HG02852 (cell line): Measurements from ENCODE around the gene S100A3.
"Not testable (repeated sequence)": the region's sequence is repeated elsewhere in the genome, so short reads cannot be mapped to it uniquely, and the experiment has no call there.

ENCODE experiments used
- ATAC-seq: cut with Tn5 transposase; IDR thresholded peaks from one replicate; pipeline ENCODE4 v1.9.1; 2021; ENCODE audit warnings: mild to moderate bottlenecking, moderate library complexity; ENCODE audit not compliant: unreplicated experiment

The S100A3 gene

GRCh38 chr1:153570874-153571273, 21.8 kb upstream of the S100A3 start:
- no peak for ATAC-seq

GRCh38 chr1:153569465-153569864, 20.4 kb upstream of the S100A3 start:
- ATAC-seq: no peak

- no peak for ATAC-seq
Measured at GRCh38 chr1:153568367-153569099, 19.5 kb upstream of the S100A3 start.

- no peak for ATAC-seq
Measured at GRCh38 chr1:153567621-153568366, 18.7 kb upstream of the S100A3 start.

GRCh38 chr1:153566414-153567371, 17.6 kb upstream of the S100A3 start:
- ATAC-seq: no peak

- ATAC-seq: no peak
Measured at GRCh38 chr1:153565529-153566374, 16.7 kb upstream of the S100A3 start, which contains the start of gene S100A2. Gene S100A2 (minus strand): TSS chr1:153565844. CDS start chr1:153563877, 1,967 bp downstream.

- no peak for ATAC-seq
Measured at GRCh38 chr1:153563991-153564390, 14.9 kb upstream of the S100A3 start.

GRCh38 chr1:153563483-153563901, 14.4 kb upstream of the S100A3 start:
- no peak for ATAC-seq

- not testable (repeated sequence) for ATAC-seq
Measured at GRCh38 chr1:153562021-153562420, 13.0 kb upstream of the S100A3 start.

GRCh38 chr1:153561466-153561985, 12.5 kb upstream of the S100A3 start:
- ATAC-seq: no peak

GRCh38 chr1:153560771-153561465, 11.9 kb upstream of the S100A3 start:
- no peak for ATAC-seq

GRCh38 chr1:153560241-153560640, 11.2 kb upstream of the S100A3 start:
- ATAC-seq: no peak

- no peak for ATAC-seq
Measured at GRCh38 chr1:153557877-153558276, 8.8 kb upstream of the S100A3 start.

- no peak for ATAC-seq
Measured at GRCh38 chr1:153556348-153556747, 7.3 kb upstream of the S100A3 start.

- no peak for ATAC-seq
Measured at GRCh38 chr1:153553830-153554541, 4.9 kb upstream of the S100A3 start.

- ATAC-seq: no peak
Measured at GRCh38 chr1:153553096-153553495, 4.0 kb upstream of the S100A3 start.

GRCh38 chr1:153552335-153552734, 3.3 kb upstream of the S100A3 start:
- no peak for ATAC-seq

GRCh38 chr1:153550827-153551500, 1.9 kb upstream of the S100A3 start:
- no peak for ATAC-seq
